HG03139 (cell line): Measurements from ENCODE around the gene ORC6.
"Not testable (repeated sequence)": the region's sequence is repeated elsewhere in the genome, so short reads cannot be mapped to it uniquely, and the experiment has no call there.

Experiments
- ATAC-seq: cut with Tn5 transposase; IDR thresholded peaks from one replicate; pipeline ENCODE4 v1.9.1; 2021; ENCODE audit not compliant: unreplicated experiment

The ORC6 gene

DNA sequence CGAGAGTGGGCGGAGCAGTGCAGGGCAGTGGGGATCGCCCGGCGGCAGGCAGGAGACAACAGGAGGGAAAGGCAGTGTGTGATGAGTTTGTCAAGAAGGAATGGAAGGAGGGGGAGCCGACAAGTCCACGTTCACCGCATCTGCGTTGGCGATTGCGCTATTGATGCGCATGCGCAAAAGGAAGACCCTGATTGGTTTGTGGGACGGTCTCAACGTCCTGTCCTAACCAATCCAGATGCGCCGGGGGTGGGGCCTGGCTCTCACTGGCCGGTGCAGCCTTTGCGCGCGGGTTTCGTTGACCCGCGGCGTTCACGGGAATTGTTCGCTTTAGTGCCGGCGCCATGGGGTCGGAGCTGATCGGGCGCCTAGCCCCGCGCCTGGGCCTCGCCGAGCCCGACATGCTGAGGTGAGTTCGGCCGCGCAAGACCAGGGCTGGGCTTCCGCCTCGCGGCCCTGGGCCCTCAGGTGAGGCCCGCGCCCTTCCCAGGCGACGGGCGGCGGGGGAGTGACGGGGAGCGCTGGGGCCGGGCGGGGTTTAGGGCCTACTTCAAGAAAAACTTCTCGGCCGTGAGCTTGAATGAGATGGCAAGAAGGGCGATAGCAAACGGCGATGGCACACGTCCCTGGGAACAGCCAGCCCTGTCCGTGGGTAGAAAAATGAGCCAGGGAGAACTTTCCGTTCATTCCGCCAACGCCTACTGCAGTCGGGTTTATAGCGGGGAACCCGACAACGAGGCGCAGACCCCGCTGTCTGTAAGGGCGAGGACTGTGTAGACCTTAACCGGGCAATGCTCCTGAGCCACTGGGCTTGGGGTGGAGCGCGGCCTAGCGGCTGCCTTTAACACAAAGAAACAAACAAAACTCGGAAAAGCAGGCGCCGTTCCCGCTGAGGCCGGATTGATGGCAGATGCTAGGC lies at the start of gene ORC6:
TSS of gene ORC6 (plus strand) at position 295 of the 916 bp plus-strand sequence. CDS start at position 342, 47 bp downstream.
- peak; percentile 68 for ATAC-seq

- ATAC-seq, result no peak
Observed at GRCh38 chr16:46648656-46649055, 40.8 kb upstream of the ORC6 start.

GRCh38 chr16:46649588-46650253 lies 39.7 kb upstream of the ORC6 start:
- no peak for ATAC-seq

DNA sequence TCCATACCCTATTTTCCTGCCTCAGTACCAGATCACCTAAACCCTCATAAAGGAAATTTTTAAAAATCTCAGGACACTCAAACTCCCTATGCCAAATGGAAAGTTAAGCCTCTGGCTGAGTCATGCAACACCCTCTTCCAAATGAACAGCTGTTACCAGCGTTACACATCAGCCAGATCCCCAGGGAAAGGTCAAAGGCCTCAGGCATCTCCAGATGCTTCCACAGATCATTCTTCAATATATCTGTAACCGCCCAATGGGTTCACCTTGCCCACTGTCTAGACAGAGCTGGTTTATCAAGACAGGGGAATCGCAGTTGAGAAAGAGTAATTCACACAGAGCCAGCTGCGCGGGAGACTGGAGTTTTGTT lies 39.2 kb upstream of the ORC6 start:
- no peak for ATAC-seq

- no peak for ATAC-seq
Observed at GRCh38 chr16:46651305-46651704, 38.2 kb upstream of the ORC6 start.

- ATAC-seq, result peak; percentile 93
Observed at GRCh38 chr16:46658925-46659324, 30.5 kb upstream of the ORC6 start.

GRCh38 chr16:46662123-46662522 lies 27.3 kb upstream of the ORC6 start:
- ATAC-seq, result no peak

DNA sequence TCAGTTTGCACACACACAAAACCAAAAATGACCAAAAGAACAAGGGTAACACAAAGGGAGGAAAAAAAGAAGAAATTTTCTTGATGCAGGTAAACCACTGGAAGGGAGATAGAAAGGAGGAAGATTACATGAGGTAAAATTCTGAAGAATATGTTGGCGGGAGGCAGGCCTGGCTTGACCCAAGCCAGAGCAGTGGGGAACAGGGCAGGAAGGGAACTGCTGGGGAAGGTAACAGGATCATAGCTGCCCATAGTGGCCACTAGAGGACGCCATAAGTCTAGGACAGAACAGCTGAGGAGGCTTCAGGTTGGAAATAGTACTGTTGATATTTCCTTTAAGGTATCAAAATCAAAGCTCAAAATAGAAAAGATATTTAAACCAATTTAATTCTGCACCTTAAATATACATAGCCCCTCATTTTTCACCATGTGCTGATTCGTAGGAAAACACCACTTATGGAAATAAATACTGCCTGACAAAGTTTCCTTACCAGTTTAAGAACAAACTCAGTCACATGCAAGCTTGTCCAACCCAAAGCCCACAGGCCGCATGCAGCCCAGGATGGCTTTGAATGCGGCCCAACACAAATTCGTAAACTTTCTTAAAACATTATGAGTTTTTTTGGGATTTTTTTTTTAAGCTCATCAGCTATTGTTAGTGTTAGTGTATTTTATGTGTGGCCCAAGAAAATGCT lies 16.0 kb upstream of the ORC6 start:
- ATAC-seq, result peak; percentile 81

DNA sequence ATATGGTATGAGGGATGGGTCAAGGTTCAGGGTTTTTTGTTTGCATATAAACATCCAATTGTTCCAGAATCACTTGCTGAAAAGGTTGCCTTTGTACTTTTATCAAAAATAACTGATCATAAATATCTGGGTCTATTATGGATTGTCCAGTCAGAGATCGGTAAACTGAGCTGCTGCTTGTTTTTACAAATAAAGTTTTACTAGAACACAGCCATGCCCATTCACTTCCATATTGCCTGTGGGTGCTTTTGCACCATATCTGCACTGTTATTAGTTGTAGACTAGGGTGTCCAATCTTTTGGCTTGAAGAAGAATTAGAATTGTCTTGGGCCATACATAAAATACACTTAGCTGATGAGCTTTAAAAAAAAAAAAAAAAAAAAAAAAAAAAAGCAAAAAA lies 11.5 kb upstream of the ORC6 start:
- ATAC-seq, result not testable (repeated sequence)

GRCh38 chr16:46681867-46682266 lies 7.6 kb upstream of the ORC6 start:
- ATAC-seq, result not testable (repeated sequence)

DNA sequence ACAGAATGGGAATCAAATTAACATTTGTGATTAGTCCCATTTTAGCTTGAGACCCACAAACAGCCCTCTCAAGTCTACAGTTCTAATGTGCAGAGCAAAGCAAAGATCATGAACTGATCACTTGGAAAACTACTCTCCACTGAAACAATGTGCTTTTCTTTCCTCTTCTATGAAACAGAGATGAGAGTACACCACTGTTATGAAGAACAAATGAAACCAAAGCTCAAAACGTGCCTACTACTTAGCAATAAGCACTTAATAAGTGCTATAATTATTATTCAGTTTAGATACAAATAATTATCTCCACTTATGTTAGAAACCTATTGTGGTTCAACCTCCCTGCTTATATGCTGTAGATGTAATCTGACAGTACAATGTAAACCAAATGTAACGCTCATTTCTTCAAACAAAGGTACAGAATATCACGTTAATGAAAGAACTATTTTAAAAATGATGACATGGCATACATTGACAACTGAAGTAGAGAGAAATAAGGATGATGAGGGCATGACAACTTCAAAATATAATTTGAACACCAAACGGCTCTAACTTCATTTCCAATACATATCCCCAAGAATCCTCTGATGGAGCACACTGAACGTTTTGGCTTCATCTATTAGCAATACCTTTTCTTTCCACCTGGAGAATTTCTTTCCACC lies 2.5 kb upstream of the ORC6 start:
- no peak for ATAC-seq

- ATAC-seq, result no peak
Observed at GRCh38 chr16:46687486-46687885, 2.0 kb upstream of the ORC6 start.

DNA sequence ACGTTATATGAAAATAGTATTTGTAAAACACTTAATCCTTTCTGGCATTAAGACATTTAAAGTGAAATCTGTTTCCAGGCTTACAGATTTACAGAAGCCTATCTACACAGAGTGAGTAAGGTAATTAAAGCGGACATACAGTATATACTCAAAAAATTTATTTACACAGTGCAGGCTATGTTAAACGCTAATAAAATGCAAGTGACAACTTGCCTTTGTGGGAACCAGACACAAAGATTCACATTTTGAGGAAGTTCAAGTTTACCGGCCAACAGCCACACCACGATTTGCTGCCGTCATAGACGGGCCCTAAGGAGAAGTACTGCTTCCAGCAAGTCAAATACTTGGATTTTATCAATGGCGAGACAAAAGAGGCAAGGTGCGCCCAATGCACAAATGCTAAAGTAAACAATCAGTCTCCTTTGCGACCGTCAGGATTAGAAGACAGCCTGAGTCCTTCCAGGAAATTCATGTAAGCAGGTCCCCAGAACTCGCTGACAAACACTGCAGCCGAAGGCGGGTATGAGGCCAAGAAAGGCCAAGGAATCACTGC lies 1.3 kb upstream of the ORC6 start:
- ATAC-seq, result no peak

DNA sequence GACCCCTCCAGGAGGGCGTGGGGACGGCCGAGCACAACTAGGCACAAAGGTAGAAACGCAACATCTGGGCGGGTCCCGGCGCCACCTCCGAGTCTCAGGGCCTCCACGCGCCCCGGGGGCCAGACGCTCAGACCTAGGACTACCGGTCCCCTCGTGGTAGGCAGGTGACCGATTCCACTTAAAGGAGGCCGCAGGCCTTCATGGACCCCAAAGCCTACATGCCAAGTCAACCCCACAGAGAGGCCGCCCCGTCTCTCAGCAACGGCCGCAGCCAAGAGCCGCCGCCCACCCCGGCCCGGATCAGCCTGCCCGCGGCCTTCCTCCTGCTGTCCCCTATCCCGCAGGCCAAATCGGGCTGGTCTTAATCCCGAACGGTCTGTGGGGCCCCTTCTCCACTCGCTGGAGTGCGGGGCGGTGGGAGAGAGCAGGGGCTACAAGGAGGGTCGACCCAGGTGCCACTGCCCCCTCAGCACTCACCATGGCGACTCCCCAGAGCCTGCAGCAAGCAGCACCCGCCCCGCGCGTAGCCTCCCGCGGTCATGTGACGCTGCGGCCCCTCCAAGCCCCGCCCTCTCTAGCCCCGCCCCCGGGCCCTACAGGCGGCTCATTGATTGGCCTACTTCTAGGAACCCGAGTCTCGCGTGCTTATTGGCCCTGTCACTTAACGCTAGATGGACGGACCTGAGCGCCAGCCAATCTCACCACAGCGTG lies 650 bp upstream of the ORC6 start, which contains the start of gene VPS35:
TSS of gene VPS35 (minus strand) at position 525 of the 711 bp plus-strand sequence. CDS start at position 480, 45 bp downstream.
- peak; percentile 78 for ATAC-seq

GRCh38 chr16:46690281-46691178 lies 1.1 kb downstream of the ORC6 start:
- no peak for ATAC-seq

DNA sequence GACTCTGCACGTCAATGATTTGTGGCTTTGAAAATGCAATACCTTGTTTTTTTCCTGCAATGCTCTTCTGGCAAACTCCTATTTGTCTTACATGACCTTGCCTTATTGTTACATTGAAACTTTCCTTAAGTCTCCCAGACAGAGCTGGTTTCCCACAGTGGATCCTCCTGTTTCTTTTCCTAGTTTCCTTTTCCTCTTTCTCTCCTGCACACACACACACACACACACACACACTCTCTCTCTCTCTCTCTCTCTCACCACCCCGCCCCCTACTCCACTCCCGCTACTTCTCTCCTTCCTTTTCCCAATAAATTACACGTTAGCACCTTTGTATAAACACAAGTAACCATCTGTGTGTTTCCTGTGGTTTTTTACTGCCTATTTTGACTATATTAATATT lies 2.3 kb downstream of the ORC6 start:
- ATAC-seq, result no peak

GRCh38 chr16:46693598-46693997 lies 4.1 kb downstream of the ORC6 start:
- no peak for ATAC-seq

DNA sequence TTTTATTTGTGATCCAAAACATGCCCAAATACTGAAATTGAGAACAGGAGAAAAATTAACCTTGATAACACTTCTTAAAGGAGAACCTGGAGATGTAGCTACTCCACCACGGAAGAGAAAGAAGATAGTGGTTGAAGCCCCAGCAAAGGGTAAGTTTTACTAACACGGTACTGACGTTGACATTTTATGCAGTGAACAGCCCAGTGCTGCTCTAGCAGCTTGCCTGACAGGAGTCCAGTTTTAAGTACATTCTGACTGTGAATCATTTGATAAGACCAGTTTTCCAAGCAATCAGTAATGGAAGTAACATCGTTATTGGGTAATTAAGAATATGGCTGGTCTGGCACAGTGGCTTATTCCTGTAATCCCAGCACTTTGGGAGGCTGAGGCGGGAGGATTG lies 6.5 kb downstream of the ORC6 start:
- no peak for ATAC-seq

GRCh38 chr16:46696957-46697356 lies 7.5 kb downstream of the ORC6 start:
- ATAC-seq, result no peak
